WERI-Rb-1 (cell line): ENCODE data around the gene TARP.

Experiments
- DNase-seq: peaks from one replicate; pipeline ENCODE4 v3.0.0-alpha.2; 2020
- H3K27ac ChIP-seq: fragments of 250-450 bp; sonication (Bioruptor Pico); 2 replicates; pipeline ENCODE4 v1.5.1; 2020; ENCODE audit warnings: mild to moderate bottlenecking, moderate library complexity
- H3K27me3 ChIP-seq: fragments of 250-450 bp; sonication (Bioruptor Pico); 2 replicates; pipeline ENCODE4 v1.5.1; 2021; ENCODE audit warnings: mild to moderate bottlenecking, low read depth, moderate library complexity; ENCODE audit not compliant: insufficient read depth, severe bottlenecking
- H3K36me3 ChIP-seq: fragments of 250-450 bp; sonication (Bioruptor Pico); 2 replicates; pipeline ENCODE4 v1.5.1; 2020; ENCODE audit warnings: mild to moderate bottlenecking, moderate library complexity
- H3K4me3 ChIP-seq: 2 replicates; pipeline ENCODE4 v1.5.1; 2011; ENCODE audit warnings: low read depth, mild to moderate bottlenecking, control low read depth, low read length
- H3K9me3 ChIP-seq: fragments of 250-450 bp; sonication (Bioruptor Pico); 2 replicates; pipeline ENCODE4 v1.5.1; 2021; ENCODE audit warnings: mild to moderate bottlenecking, moderate library complexity; ENCODE audit not compliant: severe bottlenecking
- CTCF ChIP-seq: IDR thresholded peaks from 2 replicates; pipeline ENCODE4 v1.5.1; 2011; ENCODE audit warnings: low read depth, mild to moderate bottlenecking, control low read depth, inconsistent platforms, low read length

The TARP gene

GRCh38 chr7:38229386-38229785 is 44.0 kb downstream of the TARP start:
- no peaks in the 10 kb centered on the region for H3K9me3 ChIP-seq
- H3K4me3 ChIP-seq: no peak overlapping the region
- TF ChIP-seq CTCF: no peak
- no peak overlapping the region for H3K27ac ChIP-seq
- no peaks in the 10 kb centered on the region for H3K27me3 ChIP-seq
- DNase-seq: no peak
- H3K36me3 ChIP-seq: peaks cover 20% of the 10 kb centered on the region

- H3K27me3 ChIP-seq: no peaks in the 10 kb centered on the region
- H3K36me3 ChIP-seq: peaks cover 48% of the 10 kb centered on the region
- DNase-seq: no peak
- H3K27ac ChIP-seq: no peak overlapping the region
- H3K4me3 ChIP-seq: no peak overlapping the region
- no peaks in the 10 kb centered on the region for H3K9me3 ChIP-seq
- no peak for TF ChIP-seq CTCF
Observed at GRCh38 chr7:38224392-38224791, 49.0 kb downstream of the TARP start.

GRCh38 chr7:38223306-38223705 is 50.1 kb downstream of the TARP start:
- Histone ChIP-seq H3K27ac (no peak overlapping the region; the same call in 1 of the 2 replicates), H3K4me3 (no peak overlapping the region), H3K27me3 (no peaks in the 10 kb centered on the region), H3K9me3 (no peaks in the 10 kb centered on the region), H3K36me3 (peaks cover 46% of the 10 kb centered on the region)
- no peak for TF ChIP-seq CTCF
- DNase-seq: no peak

- Histone ChIP-seq H3K9me3 (no peaks in the 10 kb centered on the region), H3K36me3 (peaks cover 42% of the 10 kb centered on the region), H3K27ac (no peak overlapping the region), H3K27me3 (no peaks in the 10 kb centered on the region), H3K4me3 (no peak overlapping the region)
- DNase-seq: no peak
- peak; percentile 57 for TF ChIP-seq CTCF
Observed at GRCh38 chr7:38222481-38223096, 50.8 kb downstream of the TARP start.

GRCh38 chr7:38220452-38220851 is 53.0 kb downstream of the TARP start:
- peaks cover 50% of the 10 kb centered on the region for H3K36me3 ChIP-seq
- TF ChIP-seq CTCF: no peak
- DNase-seq: no peak
- no peak overlapping the region for H3K4me3 ChIP-seq
- no peak overlapping the region for H3K27ac ChIP-seq
- no peaks in the 10 kb centered on the region for H3K27me3 ChIP-seq
- H3K9me3 ChIP-seq: no peaks in the 10 kb centered on the region

GRCh38 chr7:38217672-38218071 is 55.8 kb downstream of the TARP start:
- no peaks in the 10 kb centered on the region for H3K9me3 ChIP-seq
- TF ChIP-seq CTCF: no peak
- DNase-seq: peak; percentile 61
- H3K4me3 ChIP-seq: no peak overlapping the region
- H3K27me3 ChIP-seq: no peaks in the 10 kb centered on the region
- H3K36me3 ChIP-seq: peaks cover 46% of the 10 kb centered on the region
- peak overlapping the region; percentile 29 for H3K27ac ChIP-seq
